PC-3 (cell line): ENCODE results near the gene BCKDHA.

ENCODE experiments used
- CTCF ChIP-seq: fragments of 300-600 bp; sonication (generic); conservative IDR thresholded peaks from 2 replicates; pipeline ENCODE4 v1.5.1; 2017; ENCODE audit warnings: antibody characterized with exemption, low read depth, mild to moderate bottlenecking, low read length
- EZH2 ChIP-seq: fragments of 300-600 bp; sonication (generic); IDR thresholded peaks from one replicate; pipeline ENCODE4 v1.6.1; 2017; ENCODE audit warnings: antibody characterized with exemption, mild to moderate bottlenecking, low read length; ENCODE audit not compliant: unreplicated experiment
- EZH2phosphoT487 ChIP-seq: fragments of 300-600 bp; sonication (generic); IDR thresholded peaks from 2 replicates; pipeline ENCODE4 v1.6.1; 2018; ENCODE audit warnings: mild to moderate bottlenecking, antibody characterized with exemption, low read length, borderline replicate concordance

- no peak for TF ChIP-seq EZH2
- no peak for TF ChIP-seq CTCF
- TF ChIP-seq EZH2phosphoT487: no peak
Measured at GRCh38 chr19:41443813-41444455, 46.3 kb downstream of the BCKDHA start.
